ENCODE measurements around the gene RYR1.
"Not testable (repeated sequence)": the region's sequence is repeated elsewhere in the genome, so short reads cannot be mapped to it uniquely, and the experiment has no call there.

RYR1 gene

GRCh38 chr19:38457690-38458405 lies 24.4 kb downstream of the RYR1 start:
- no peaks in the 10 kb centered on the region for H3K36me3 ChIP-seq (ENCODE audit: control insufficient read depth, insufficient read depth, low read length)
- H3K4me3 ChIP-seq (ENCODE audit: low read length) = no peak overlapping the region

DNA sequence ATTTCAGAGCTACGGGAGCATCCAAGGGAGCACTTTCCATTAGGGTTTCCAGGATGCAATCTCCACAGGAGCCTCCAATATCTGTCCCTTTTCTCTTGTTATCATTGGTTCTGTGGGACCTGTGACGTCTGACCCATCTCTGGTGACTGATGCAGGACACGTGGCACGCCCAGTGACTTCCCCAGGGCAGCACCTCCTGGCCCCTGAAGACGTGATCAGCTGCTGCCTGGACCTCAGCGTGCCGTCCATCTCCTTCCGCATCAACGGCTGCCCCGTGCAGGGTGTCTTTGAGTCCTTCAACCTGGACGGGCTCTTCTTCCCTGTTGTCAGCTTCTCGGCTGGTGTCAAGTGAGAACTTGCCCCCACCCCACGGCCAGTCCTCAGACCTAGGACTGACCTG lies 25.5 kb downstream of the RYR1 start:
- no peak overlapping the region for H3K4me3 ChIP-seq (ENCODE audit: low read length)
- no peaks in the 10 kb centered on the region for H3K27me3 ChIP-seq (ENCODE audit: control insufficient read depth, insufficient read depth, low read length)
- no peaks in the 10 kb centered on the region for H3K36me3 ChIP-seq (ENCODE audit: control insufficient read depth, insufficient read depth, low read length)
- no peak overlapping the region for H3K27ac ChIP-seq (ENCODE audit: low read depth, low read length)
- H3K4me1 ChIP-seq (ENCODE audit: control insufficient read depth, insufficient read depth, low read length) = no peaks in the 10 kb centered on the region
- H3K9ac ChIP-seq (ENCODE audit: low read length) = no peak overlapping the region

More at GRCh38 chr19:38457690-38458405, 24.4 kb downstream of the RYR1 start:
- Histone ChIP-seq H3K27me3 (ENCODE audit: control insufficient read depth, insufficient read depth, low read length) (no peaks in the 10 kb centered on the region), H3K9ac (ENCODE audit: low read length) (no peak overlapping the region), H3K4me1 (ENCODE audit: control insufficient read depth, insufficient read depth, low read length) (no peaks in the 10 kb centered on the region), H3K27ac (ENCODE audit: low read depth, low read length) (no peak overlapping the region)

DNA sequence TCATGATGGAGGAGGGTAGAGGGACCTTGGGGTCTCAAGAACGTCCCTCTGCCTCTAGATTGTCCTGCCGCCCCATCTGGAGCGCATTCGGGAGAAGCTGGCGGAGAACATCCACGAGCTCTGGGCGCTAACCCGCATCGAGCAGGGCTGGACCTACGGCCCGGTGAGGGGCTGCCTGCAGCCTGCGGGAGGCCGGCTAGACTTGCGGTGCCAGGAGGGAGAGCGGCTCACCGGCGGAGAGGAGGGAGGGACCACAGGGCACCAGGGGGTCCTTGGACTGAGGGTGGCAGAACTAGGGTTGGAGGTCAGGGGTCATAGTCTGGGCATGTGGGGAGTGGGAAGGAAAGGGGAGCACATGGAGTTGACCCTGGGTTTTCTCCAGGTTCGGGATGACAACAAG lies 29.9 kb downstream of the RYR1 start:
- no peaks in the 10 kb centered on the region for H3K27me3 ChIP-seq (ENCODE audit: control insufficient read depth, insufficient read depth, low read length)
- H3K4me1 ChIP-seq (ENCODE audit: control insufficient read depth, insufficient read depth, low read length) = no peaks in the 10 kb centered on the region
- no peaks in the 10 kb centered on the region for H3K36me3 ChIP-seq (ENCODE audit: control insufficient read depth, insufficient read depth, low read length)
- no peak overlapping the region for H3K9ac ChIP-seq (ENCODE audit: low read length)
- no peak overlapping the region for H3K27ac ChIP-seq (ENCODE audit: low read depth, low read length)
- no peak overlapping the region for H3K4me3 ChIP-seq (ENCODE audit: low read length)

GRCh38 chr19:38464421-38465082 lies 31.1 kb downstream of the RYR1 start:
- Histone ChIP-seq H3K4me3 (ENCODE audit: low read length) (no peak overlapping the region), H3K27ac (ENCODE audit: low read depth, low read length) (no peak overlapping the region), H3K4me1 (ENCODE audit: control insufficient read depth, insufficient read depth, low read length) (no peaks in the 10 kb centered on the region), H3K9ac (ENCODE audit: low read length) (no peak overlapping the region), H3K36me3 (ENCODE audit: control insufficient read depth, insufficient read depth, low read length) (no peaks in the 10 kb centered on the region), H3K27me3 (ENCODE audit: control insufficient read depth, insufficient read depth, low read length) (no peaks in the 10 kb centered on the region)

- H3K4me3 ChIP-seq (ENCODE audit: low read length) = no peak overlapping the region
- H3K9ac ChIP-seq (ENCODE audit: low read length) = no peak overlapping the region
- no peak overlapping the region for H3K27ac ChIP-seq (ENCODE audit: low read depth, low read length)
- no peaks in the 10 kb centered on the region for H3K4me1 ChIP-seq (ENCODE audit: control insufficient read depth, insufficient read depth, low read length)
- H3K36me3 ChIP-seq (ENCODE audit: control insufficient read depth, insufficient read depth, low read length) = no peaks in the 10 kb centered on the region
- no peaks in the 10 kb centered on the region for H3K27me3 ChIP-seq (ENCODE audit: control insufficient read depth, insufficient read depth, low read length)
Observed at GRCh38 chr19:38466050-38466449, 32.6 kb downstream of the RYR1 start.

DNA sequence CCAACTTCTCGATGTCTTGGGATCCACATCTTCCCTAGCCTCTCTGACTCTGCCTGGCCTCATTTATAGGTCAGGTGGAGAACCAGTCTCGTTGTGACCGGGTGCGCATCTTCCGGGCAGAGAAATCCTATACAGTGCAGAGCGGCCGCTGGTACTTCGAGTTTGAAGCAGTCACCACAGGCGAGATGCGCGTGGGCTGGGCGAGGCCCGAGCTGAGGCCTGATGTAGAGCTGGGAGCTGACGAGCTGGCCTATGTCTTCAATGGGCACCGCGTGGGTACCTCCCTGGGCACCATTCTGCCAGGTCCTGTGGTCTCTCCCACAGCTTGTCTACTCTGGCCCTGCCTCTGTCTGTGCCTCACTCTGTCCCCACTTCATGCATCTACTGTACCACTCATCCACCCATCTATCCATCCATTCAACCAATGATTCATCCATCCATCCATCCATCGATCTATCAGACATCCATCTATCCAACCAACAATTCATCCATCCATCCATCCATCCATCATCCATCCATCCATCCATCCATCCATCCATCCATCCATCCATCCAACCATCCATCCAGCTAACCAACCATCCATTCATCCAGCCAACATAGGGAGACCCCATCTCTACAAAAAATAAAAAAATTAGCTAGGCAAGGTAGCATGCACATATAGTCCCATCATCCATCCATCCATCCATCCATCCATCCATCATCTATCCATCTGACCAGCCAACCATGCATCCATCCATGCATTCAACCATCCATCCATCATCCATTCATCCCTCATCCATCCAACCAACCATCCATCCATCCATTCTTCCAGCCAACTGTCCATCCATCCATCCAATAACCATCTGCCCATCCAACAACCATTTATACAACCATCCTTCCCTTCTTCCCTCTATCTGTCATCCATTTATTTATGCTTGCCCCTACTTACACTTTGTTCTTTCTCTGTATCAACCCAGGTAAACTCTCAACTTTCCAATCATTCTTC lies 34.3 kb downstream of the RYR1 start:
- Histone ChIP-seq H3K9ac (ENCODE audit: low read length) (no peak overlapping the region), H3K27ac (ENCODE audit: low read depth, low read length) (no peak overlapping the region), H3K36me3 (ENCODE audit: control insufficient read depth, insufficient read depth, low read length) (no peaks in the 10 kb centered on the region), H3K27me3 (ENCODE audit: control insufficient read depth, insufficient read depth, low read length) (no peaks in the 10 kb centered on the region), H3K4me3 (ENCODE audit: low read length) (no peak overlapping the region), H3K4me1 (ENCODE audit: control insufficient read depth, insufficient read depth, low read length) (no peaks in the 10 kb centered on the region)

DNA sequence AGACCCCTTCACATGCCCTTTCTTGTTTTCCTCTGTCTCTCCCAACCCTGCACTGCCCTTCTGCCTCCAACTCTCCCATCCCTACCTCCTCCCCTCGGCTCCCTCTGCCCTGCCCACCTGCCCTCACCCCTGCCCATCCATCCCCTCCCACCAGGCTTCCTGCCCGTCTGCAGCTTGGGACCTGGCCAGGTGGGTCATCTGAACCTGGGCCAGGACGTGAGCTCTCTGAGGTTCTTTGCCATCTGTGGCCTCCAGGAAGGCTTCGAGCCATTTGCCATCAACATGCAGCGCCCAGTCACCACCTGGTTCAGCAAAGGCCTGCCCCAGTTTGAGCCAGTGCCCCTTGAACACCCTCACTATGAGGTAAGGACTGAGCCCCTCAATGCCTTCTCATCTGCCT lies 35.7 kb downstream of the RYR1 start:
- Histone ChIP-seq H3K27me3 (ENCODE audit: control insufficient read depth, insufficient read depth, low read length) (no peaks in the 10 kb centered on the region), H3K4me1 (ENCODE audit: control insufficient read depth, insufficient read depth, low read length) (no peaks in the 10 kb centered on the region), H3K9ac (ENCODE audit: low read length) (no peak overlapping the region), H3K27ac (ENCODE audit: low read depth, low read length) (no peak overlapping the region), H3K4me3 (ENCODE audit: low read length) (no peak overlapping the region), H3K36me3 (ENCODE audit: control insufficient read depth, insufficient read depth, low read length) (no peaks in the 10 kb centered on the region)

- Histone ChIP-seq H3K27me3 (ENCODE audit: control insufficient read depth, insufficient read depth, low read length) (no peaks in the 10 kb centered on the region), H3K9ac (ENCODE audit: low read length) (no peak overlapping the region), H3K4me3 (ENCODE audit: low read length) (no peak overlapping the region), H3K27ac (ENCODE audit: low read depth, low read length) (no peak overlapping the region), H3K36me3 (ENCODE audit: control insufficient read depth, insufficient read depth, low read length) (no peaks in the 10 kb centered on the region), H3K4me1 (ENCODE audit: control insufficient read depth, insufficient read depth, low read length) (no peaks in the 10 kb centered on the region)
Observed at GRCh38 chr19:38470788-38471480, 37.4 kb downstream of the RYR1 start.

DNA sequence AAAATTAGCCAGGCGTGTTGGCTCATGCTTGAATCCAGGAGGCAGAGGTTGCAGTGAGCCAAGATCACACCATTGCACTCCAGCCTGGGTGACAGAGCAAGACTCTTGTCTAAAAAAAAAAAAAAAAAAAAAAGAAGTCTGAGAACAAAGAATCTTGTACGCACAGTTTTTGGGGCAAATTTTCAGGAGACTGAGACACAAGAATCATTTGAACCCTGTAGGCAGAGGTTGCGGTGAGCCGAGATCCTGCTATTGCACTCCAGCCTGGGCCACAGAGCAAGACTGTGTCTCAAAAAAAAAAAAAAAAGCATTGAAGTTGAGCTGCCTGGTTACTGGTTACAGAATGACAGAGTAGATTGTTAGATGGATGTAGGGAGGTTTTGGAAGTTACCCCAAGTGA lies 39.2 kb downstream of the RYR1 start:
- H3K9ac ChIP-seq (ENCODE audit: low read length); H3K4me1 ChIP-seq (ENCODE audit: control insufficient read depth, insufficient read depth, low read length); H3K4me3 ChIP-seq (ENCODE audit: low read length); H3K27ac ChIP-seq (ENCODE audit: low read depth, low read length); H3K27me3 ChIP-seq (ENCODE audit: control insufficient read depth, insufficient read depth, low read length); H3K36me3 ChIP-seq (ENCODE audit: control insufficient read depth, insufficient read depth, low read length): not testable (repeated sequence)

DNA sequence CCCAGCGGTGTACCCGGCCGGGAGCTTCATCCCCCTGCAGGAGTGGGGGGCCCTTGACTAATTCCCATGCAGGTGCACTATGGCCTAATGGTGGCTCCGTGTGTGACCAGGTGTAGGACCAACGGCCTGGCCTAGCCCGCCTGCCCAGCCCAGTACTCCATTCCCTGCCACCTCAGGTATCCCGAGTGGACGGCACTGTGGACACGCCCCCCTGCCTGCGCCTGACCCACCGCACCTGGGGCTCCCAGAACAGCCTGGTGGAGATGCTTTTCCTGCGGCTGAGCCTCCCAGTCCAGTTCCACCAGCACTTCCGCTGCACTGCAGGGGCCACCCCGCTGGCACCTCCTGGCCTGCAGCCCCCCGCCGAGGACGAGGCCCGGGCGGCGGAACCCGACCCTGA lies 39.7 kb downstream of the RYR1 start:
- Histone ChIP-seq H3K27me3 (ENCODE audit: control insufficient read depth, insufficient read depth, low read length) (no peaks in the 10 kb centered on the region), H3K4me1 (ENCODE audit: control insufficient read depth, insufficient read depth, low read length) (no peaks in the 10 kb centered on the region)

DNA sequence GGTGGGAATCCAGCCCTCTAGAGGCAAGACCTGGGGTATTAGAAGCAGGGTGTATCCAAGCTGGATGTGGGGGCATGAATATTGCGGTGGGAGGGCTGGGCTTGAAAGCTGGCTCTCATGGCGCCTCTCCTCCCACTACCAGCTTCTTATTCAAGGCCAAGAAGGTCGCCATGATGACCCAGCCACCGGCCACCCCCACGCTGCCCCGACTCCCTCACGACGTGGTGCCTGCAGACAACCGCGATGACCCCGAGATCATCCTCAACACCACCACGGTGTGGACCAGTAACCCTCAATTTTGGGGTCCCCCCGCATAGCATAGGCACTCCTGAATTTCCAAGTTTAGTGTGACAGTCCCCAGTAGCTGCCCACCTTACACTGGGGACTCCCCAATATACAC lies 41.7 kb downstream of the RYR1 start:
- Histone ChIP-seq H3K27ac (ENCODE audit: low read depth, low read length) (no peak overlapping the region), H3K4me1 (ENCODE audit: control insufficient read depth, insufficient read depth, low read length) (no peaks in the 10 kb centered on the region), H3K9ac (ENCODE audit: low read length) (no peak overlapping the region), H3K27me3 (ENCODE audit: control insufficient read depth, insufficient read depth, low read length) (no peaks in the 10 kb centered on the region), H3K4me3 (ENCODE audit: low read length) (no peak overlapping the region), H3K36me3 (ENCODE audit: control insufficient read depth, insufficient read depth, low read length) (no peaks in the 10 kb centered on the region)

More for the DNA sequence above, 39.7 kb downstream of the RYR1 start:
- no peak overlapping the region for H3K27ac ChIP-seq (ENCODE audit: low read depth, low read length)
- H3K36me3 ChIP-seq (ENCODE audit: control insufficient read depth, insufficient read depth, low read length) = no peaks in the 10 kb centered on the region
- H3K9ac ChIP-seq (ENCODE audit: low read length) = no peak overlapping the region
- no peak overlapping the region for H3K4me3 ChIP-seq (ENCODE audit: low read length)

All from rectal smooth muscle tissue (tissue), 1 donor.